Measurements from ENCODE around the gene DTX4.

Gene DTX4

DNA sequence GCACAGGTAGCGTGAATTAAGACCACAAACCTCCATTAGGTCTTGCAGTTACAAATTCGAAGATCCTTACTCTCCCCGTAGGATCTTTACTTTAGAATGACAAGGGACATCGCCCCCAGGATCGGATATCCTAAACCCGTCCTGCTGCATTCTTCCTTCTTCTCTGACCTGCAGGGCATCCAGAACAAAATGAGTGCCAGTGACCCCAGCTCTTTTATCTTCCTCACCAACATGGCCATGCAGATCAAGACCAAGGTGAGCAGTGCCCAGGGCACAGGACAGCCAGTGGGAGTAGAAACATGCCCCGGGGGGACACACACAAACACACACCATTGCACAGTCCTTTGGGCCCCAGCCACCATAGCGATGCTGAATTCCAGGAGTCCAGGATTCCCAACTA is 83.3 kb downstream of the DTX4 start:
- TF ChIP-seq POLR2A (IDR thresholded peaks at IDR 0.05; ENCODE audit: low read depth, low read length) (no peak), SPI1 (IDR thresholded peaks at IDR 0.05; ENCODE audit: low read depth, low read length) (no peak), TAF1 (IDR thresholded peaks at IDR 0.05; ENCODE audit: low read depth, low read length) (no peak), POLR2AphosphoS5 (IDR thresholded peaks at IDR 0.05; ENCODE audit: low read depth, low read length) (no peak), POU2F2 (IDR thresholded peaks at IDR 0.05; ENCODE audit: low read depth, low read length) (no peak), PAX5 (IDR thresholded peaks at IDR 0.05; ENCODE audit: insufficient read depth, low read length, severe bottlenecking) (no peak)
- no peak for FAIRE-seq
- no peak for DNase-seq (ENCODE audit: insufficient read length, low spot score)

All from GM12891 (cell line).